Measurements from ENCODE around the gene RIOK1. TPM values are rescaled to one million over a fixed set of nuclear protein-coding genes. Genes with fewer than 3 reads are reported as not detected.

RIOK1 gene
- total RNA-seq, 4 donors from 2014 or later: 5.5 to 19.0 (median 10.1) TPM

DNA sequence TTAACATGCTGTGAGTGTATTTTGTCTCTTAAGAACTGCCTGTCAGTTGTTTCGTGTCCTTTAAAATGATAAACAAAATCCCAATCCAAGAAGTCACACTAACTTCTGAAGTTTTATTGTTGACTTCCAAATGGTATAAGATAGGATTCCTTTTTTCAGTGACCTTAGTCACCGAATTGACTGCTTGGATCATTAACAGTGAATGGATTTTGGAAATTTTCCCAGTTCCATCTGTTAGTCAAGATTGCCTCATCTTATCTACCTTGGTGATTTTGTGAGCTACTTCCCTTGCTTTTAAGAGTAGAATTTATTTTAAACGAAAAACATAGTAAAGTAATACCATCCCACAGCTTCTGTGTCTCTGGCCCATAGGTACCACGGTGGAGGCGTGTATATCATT is 14.9 kb downstream of the RIOK1 start:
- H3K27me3 ChIP-seq: no peaks in the 10 kb centered on the region
- no peak overlapping the region for H3K4me3 ChIP-seq
- no peak for DNase-seq
- H3K4me1 ChIP-seq: no peaks in the 10 kb centered on the region
- H3K9me3 ChIP-seq: no peaks in the 10 kb centered on the region
- H3K36me3 ChIP-seq: peaks cover 0 to 81% (median 0%) of the 10 kb centered on the region in 3 donors
- TF ChIP-seq, protein P1, sequence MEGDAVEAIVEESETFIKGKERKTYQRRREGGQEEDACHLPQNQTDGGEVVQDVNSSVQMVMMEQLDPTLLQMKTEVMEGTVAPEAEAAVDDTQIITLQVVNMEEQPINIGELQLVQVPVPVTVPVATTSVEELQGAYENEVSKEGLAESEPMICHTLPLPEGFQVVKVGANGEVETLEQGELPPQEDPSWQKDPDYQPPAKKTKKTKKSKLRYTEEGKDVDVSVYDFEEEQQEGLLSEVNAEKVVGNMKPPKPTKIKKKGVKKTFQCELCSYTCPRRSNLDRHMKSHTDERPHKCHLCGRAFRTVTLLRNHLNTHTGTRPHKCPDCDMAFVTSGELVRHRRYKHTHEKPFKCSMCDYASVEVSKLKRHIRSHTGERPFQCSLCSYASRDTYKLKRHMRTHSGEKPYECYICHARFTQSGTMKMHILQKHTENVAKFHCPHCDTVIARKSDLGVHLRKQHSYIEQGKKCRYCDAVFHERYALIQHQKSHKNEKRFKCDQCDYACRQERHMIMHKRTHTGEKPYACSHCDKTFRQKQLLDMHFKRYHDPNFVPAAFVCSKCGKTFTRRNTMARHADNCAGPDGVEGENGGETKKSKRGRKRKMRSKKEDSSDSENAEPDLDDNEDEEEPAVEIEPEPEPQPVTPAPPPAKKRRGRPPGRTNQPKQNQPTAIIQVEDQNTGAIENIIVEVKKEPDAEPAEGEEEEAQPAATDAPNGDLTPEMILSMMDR (IDR thresholded peaks at IDR 0.05): no peak
- TF ChIP-seq POLR2A (IDR thresholded peaks at IDR 0.05): no peak
- no peak overlapping the region for H3K27ac ChIP-seq

DNA sequence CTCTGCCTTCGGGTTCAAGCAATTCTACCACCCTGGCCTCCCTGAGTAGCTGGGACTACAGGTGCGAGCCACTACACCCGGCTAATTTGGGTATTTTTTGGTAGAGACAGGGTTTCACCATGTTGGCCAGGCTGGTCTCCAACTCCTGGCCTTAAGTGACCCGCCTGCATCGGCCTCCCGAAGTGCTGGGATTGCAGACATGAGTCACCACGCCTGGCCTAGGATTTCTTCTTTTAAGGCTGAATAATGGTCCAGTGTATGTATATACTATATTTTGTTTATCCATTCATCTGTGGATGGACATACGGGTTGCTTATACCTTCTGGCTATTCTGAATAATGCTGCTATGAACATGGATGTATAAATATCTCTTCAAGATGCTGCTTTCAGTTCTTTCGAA is 17.1 kb downstream of the RIOK1 start:
- H3K36me3 ChIP-seq: peaks cover 0 to 83% (median 0%) of the 10 kb centered on the region in 3 donors
- H3K27ac ChIP-seq: no peak overlapping the region
- no peaks in the 10 kb centered on the region for H3K4me1 ChIP-seq
- no peaks in the 10 kb centered on the region for H3K27me3 ChIP-seq
- H3K9me3 ChIP-seq: no peaks in the 10 kb centered on the region
- no peak for DNase-seq
- H3K4me3 ChIP-seq: no peak overlapping the region
- TF ChIP-seq POLR2A (IDR thresholded peaks at IDR 0.05): no peak
- TF ChIP-seq, protein P1 (IDR thresholded peaks at IDR 0.05): no peak

DNA sequence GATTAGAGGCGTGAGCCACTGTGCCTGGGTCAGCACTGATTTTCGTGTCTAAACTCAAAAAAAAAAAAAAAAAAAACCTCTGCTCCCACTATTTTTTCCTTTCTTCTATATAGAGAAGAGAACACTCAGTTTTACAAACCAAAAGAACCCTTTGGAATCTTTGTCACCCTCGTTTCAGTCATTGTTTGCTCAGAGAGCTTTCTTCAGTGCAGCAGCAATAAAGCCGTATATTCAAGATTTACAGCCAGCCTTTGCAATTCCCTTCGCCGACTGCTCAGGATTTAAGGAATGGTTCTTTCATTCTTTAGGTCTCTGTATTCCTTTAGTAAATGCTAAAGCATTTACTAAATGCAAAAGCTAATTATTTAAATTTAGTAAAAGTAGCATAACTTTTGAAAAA is 20.1 kb downstream of the RIOK1 start:
- peaks cover 0 to 72% (median 0%) of the 10 kb centered on the region in 3 donors for H3K36me3 ChIP-seq
- H3K4me3 ChIP-seq: no peak overlapping the region
- peaks cover 0 to 9% (median 0%) of the 10 kb centered on the region in 4 donors for H3K4me1 ChIP-seq
- H3K27me3 ChIP-seq: no peaks in the 10 kb centered on the region
- no peak for DNase-seq
- TF ChIP-seq, protein P1 (IDR thresholded peaks at IDR 0.05): no peak
- no peak for TF ChIP-seq POLR2A (IDR thresholded peaks at IDR 0.05)
- no peaks in the 10 kb centered on the region for H3K9me3 ChIP-seq
- H3K27ac ChIP-seq: no peak overlapping the region

DNA sequence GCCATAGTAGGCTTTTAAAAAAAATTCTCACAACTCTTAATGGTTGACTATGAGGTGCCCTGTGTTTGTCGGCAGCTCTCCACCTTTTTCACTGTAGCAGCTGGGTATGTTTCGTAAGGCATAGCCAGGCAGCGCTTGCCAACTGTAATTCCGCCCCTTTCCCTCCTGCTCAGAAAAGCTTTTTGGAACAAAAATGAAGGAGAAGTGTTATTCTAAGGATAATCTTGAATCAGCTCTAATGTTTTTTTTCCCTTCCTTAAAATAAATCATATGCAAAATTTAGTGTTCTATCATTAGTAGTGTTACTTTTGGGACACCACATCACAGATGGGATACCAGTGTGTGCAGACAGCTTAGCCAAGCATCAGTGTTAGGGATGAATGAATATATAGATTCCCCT is 21.2 kb downstream of the RIOK1 start:
- peaks cover 0 to 72% (median 0%) of the 10 kb centered on the region in 3 donors for H3K36me3 ChIP-seq
- TF ChIP-seq, protein P1 (IDR thresholded peaks at IDR 0.05): no peak
- TF ChIP-seq POLR2A (IDR thresholded peaks at IDR 0.05): no peak
- no peak overlapping the region for H3K27ac ChIP-seq
- H3K4me3 ChIP-seq: no peak overlapping the region
- no peak for DNase-seq
- peaks cover 0 to 9% (median 0%) of the 10 kb centered on the region in 4 donors for H3K4me1 ChIP-seq
- no peaks in the 10 kb centered on the region for H3K27me3 ChIP-seq
- no peaks in the 10 kb centered on the region for H3K9me3 ChIP-seq

DNA sequence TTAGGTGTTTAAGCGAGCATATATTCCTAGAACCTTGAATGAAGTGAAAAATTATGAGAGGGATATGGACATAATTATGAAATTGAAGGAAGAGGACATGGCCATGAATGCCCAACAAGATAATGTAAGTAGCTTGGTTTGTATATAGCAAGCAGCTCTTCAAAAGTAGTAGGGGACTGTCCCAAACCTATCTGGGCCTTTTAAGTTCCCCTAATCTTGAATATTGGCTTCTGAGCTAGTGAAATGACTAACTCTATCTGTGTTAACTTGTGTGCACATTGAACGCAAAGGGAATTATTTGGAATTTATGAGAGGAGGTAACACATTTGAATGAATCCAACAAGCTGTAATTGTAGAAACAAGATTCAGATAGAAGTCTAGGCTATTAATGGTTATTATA is 21.7 kb downstream of the RIOK1 start:
- DNase-seq: no peak
- peaks cover 0 to 72% (median 0%) of the 10 kb centered on the region in 3 donors for H3K36me3 ChIP-seq

More for the DNA sequence above, 21.7 kb downstream of the RIOK1 start:
- H3K27ac ChIP-seq: no peak overlapping the region
- peaks cover 0 to 9% (median 0%) of the 10 kb centered on the region in 4 donors for H3K4me1 ChIP-seq
- no peak overlapping the region for H3K4me3 ChIP-seq
- H3K27me3 ChIP-seq: no peaks in the 10 kb centered on the region
- TF ChIP-seq, protein P1 (IDR thresholded peaks at IDR 0.05): no peak
- TF ChIP-seq POLR2A (IDR thresholded peaks at IDR 0.05): no peak
- no peaks in the 10 kb centered on the region for H3K9me3 ChIP-seq
